Endothelial cell of umbilical vein (primary cell): ENCODE data around the gene LMAN2L. TPM values are rescaled to one million over a fixed set of nuclear protein-coding genes. Genes with fewer than 3 reads are reported as not detected.

ENCODE experiments used
- BruUV-seq: library from RNA; stranded (reverse); fragments of 400-500 nt; replicated peaks from 2 replicates; lab custom pipeline; 2021; lab: Mats Ljungman, UMichigan
- CTCF ChIA-PET: fragments of 300-600, 350-600 bp; sonication (Branson Sonifier 250); formaldehyde crosslinking; loops from one replicate; lab custom pipeline; 2021; ENCODE audit warnings: antibody characterized with exemption, inconsistent platforms; lab: Charles Lee
- POLR2A ChIA-PET: fragments of 300-600, 350-600 bp; sonication (Branson Sonifier 250); formaldehyde crosslinking; loops from one replicate; lab custom pipeline; 2021; ENCODE audit warnings: antibody characterized with exemption, inconsistent platforms; lab: Charles Lee
- DNase-seq: peaks from one replicate; pipeline ENCODE4 v3.0.0-alpha.2; 2011; ENCODE audit warnings: low read depth, low spot score
- FAIRE-seq: peaks from 2 replicates; lab custom pipeline; 2011; peaks lifted over from hg19 to GRCh38; lab: Jason Lieb, UNC
- H2AFZ ChIP-seq: 2 replicates; pipeline ENCODE4 v1.6.0; 2012; ENCODE audit warnings: low read depth, low read length, control low read depth, inconsistent platforms
- H3K27ac ChIP-seq: 2 replicates; pipeline ENCODE4 v1.5.1; 2011; ENCODE audit warnings: low read depth, mild to moderate bottlenecking, control low read depth, low read length, moderate library complexity; ENCODE audit not compliant: insufficient read depth
- H3K27me3 ChIP-seq, 2 experiments: 2 replicates each; pipeline versions ENCODE4 v1.6.0 to v1.6.1; 2011; ENCODE audit warnings: low read length in 2 of 2, mixed read lengths in 1 of 2; ENCODE audit not compliant: control insufficient read depth in 2 of 2, insufficient read depth in 2 of 2
- H3K36me3 ChIP-seq, 2 experiments: 2 replicates in 1 of 2; 3 replicates in 1 of 2; pipeline ENCODE4 v1.5.1; 2011; ENCODE audit warnings: low read length in 2 of 2, mild to moderate bottlenecking in 1 of 2, moderate library complexity in 1 of 2; ENCODE audit not compliant: control insufficient read depth in 2 of 2, insufficient read depth in 2 of 2; ENCODE audit errors: extremely low read depth in 1 of 2
- H3K4me1 ChIP-seq: 3 replicates; pipeline ENCODE4 v1.5.1; 2011; ENCODE audit warnings: mild to moderate bottlenecking, low read length; ENCODE audit not compliant: control insufficient read depth, insufficient read depth; ENCODE audit errors: extremely low read depth
- H3K4me2 ChIP-seq: 2 replicates; pipeline ENCODE4 v1.6.1; 2011; ENCODE audit warnings: low read length, control low read depth, mixed read lengths; ENCODE audit not compliant: insufficient read depth
- H3K4me3 ChIP-seq, 3 experiments: fragments of 200-600 bp in 1 of 3; sonication (generic), shearing (Covaris generic) in 1 of 3; replicated peaks in 1 of 3; 2 replicates each; pipeline ENCODE4 v1.5.1; 2011 to 2016; ENCODE audit warnings: control low read depth in 3 of 3, low read length in 3 of 3, mild to moderate bottlenecking in 2 of 3, inconsistent platforms in 1 of 3, low read depth in 1 of 3, moderate library complexity in 1 of 3; ENCODE audit not compliant: insufficient read depth in 1 of 3
- H3K79me2 ChIP-seq: 2 replicates; pipeline ENCODE4 v1.6.0; 2012; ENCODE audit warnings: low read length, inconsistent platforms; ENCODE audit not compliant: control insufficient read depth, insufficient read depth
- H3K9ac ChIP-seq: replicated peaks from 2 replicates; pipeline ENCODE3; 2011; ENCODE audit warnings: low read length, control low read depth; ENCODE audit not compliant: insufficient read depth; ENCODE audit errors: extremely low read depth
- H3K9me1 ChIP-seq: replicated peaks from 3 replicates; pipeline ENCODE4 v1.6.0; 2011; ENCODE audit warnings: mild to moderate bottlenecking, low read length; ENCODE audit not compliant: control insufficient read depth, insufficient read depth; ENCODE audit errors: extremely low read depth
- H3K9me3 ChIP-seq: replicated peaks from 2 replicates; pipeline ENCODE4 v1.5.1; 2012; ENCODE audit warnings: low read length, inconsistent platforms; ENCODE audit not compliant: control insufficient read depth, insufficient read depth
- H4K20me1 ChIP-seq: replicated peaks from 2 replicates; pipeline ENCODE3; 2011; ENCODE audit warnings: mild to moderate bottlenecking, low read length; ENCODE audit not compliant: control insufficient read depth, insufficient read depth; ENCODE audit errors: extremely low read depth
- EZH2 ChIP-seq: IDR thresholded peaks from 2 replicates; pipeline ENCODE4 v1.6.1; 2012; ENCODE audit warnings: borderline replicate concordance, low read depth, mild to moderate bottlenecking, moderate library complexity, low read length, inconsistent platforms; ENCODE audit not compliant: severe bottlenecking
- FOS ChIP-seq: IDR thresholded peaks from 2 replicates; pipeline ENCODE4 v1.6.1; 2011; ENCODE audit warnings: mild to moderate bottlenecking, low read length, moderate library complexity, borderline replicate concordance; ENCODE audit not compliant: insufficient read depth
- GATA2 ChIP-seq: IDR thresholded peaks from 2 replicates; pipeline ENCODE4 v1.7.0; 2011; ENCODE audit warnings: low read depth, mild to moderate bottlenecking, moderate library complexity, mixed read lengths, low read length; ENCODE audit not compliant: insufficient read length, insufficient read depth
- JUN ChIP-seq: IDR thresholded peaks from 2 replicates; pipeline ENCODE4 v1.6.1; 2011; ENCODE audit warnings: borderline replicate concordance, low read depth; ENCODE audit not compliant: insufficient read length, insufficient read depth
- MAX ChIP-seq: IDR thresholded peaks from 2 replicates; pipeline ENCODE4 v1.6.1; 2011; ENCODE audit not compliant: insufficient read depth, insufficient read length
- MYC ChIP-seq: IDR thresholded peaks from one replicate; pipeline ENCODE4 v1.6.1; 2011; ENCODE audit warnings: mild to moderate bottlenecking, low read depth, low read length
- POLR2A ChIP-seq: IDR thresholded peaks from 2 replicates; pipeline ENCODE4 v1.6.1; 2012; ENCODE audit warnings: low read depth, mild to moderate bottlenecking, control low read depth, low read length
- POLR2AphosphoS5 ChIP-seq: IDR thresholded peaks from 2 replicates; pipeline ENCODE4 v1.6.1; 2012; ENCODE audit warnings: low read depth, mild to moderate bottlenecking, control low read depth, low read length, moderate library complexity; ENCODE audit not compliant: insufficient read depth
- dilution Hi-C: fragments of 300-500 bp; cut with MboI; formaldehyde crosslinking; loops from one replicate; pipeline ENCODE4 v1.15.0; 2019; ENCODE audit warnings: low sequenced_read_pairs; ENCODE audit not compliant: extremely low pct_ligation_motif_present
- intact Hi-C: fragments of 100-400 bp; cut with micrococcal nuclease; formaldehyde crosslinking; loops from one replicate; pipeline ENCODE4 v1.10.0; 2022
- polyA plus RNA-seq, 4 experiments: library from polyadenylated mRNA; depleted of rRNA in 3 of 4; stranded (reverse) in 3 of 4; unstranded in 1 of 4; fragments of >200 nt; gene quantifications; 2 replicates each; pipeline versions ENCODE4 v1.2.1 to v1.2.3, GENCODE V29; 2011 to 2012; ENCODE audit warnings: missing spikeins in 1 of 4
- total RNA-seq: library from RNA; stranded (reverse); gene quantifications from 2 replicates; pipeline ENCODE4 v1.2.3, GENCODE V29; 2021
- TF ChIP-seq, protein P1 (sequence below), 2 donors: IDR thresholded peaks; 1 replicate in 1 of 2; 2 replicates in 1 of 2; pipeline ENCODE4 v1.5.1; 2011; ENCODE audit warnings: low read length in 2 of 2, mild to moderate bottlenecking in 2 of 2, moderate library complexity in 2 of 2, control low read depth in 1 of 2, inconsistent platforms in 1 of 2, low read depth in 1 of 2; ENCODE audit not compliant: insufficient read depth in 1 of 2; ENCODE audit errors: extremely low read depth in 1 of 2

The LMAN2L gene
- total and polyA plus RNA-seq, 2 donors (not counting 3 experiments of a cell fraction or from before 2014, with no cell fraction given), result 15.4 to 20.5 TPM

- Histone ChIP-seq H3K4me2 (no peak overlapping the region), H3K9ac (no peak overlapping the region), H2AFZ (no peak overlapping the region), H3K27me3 (no peaks in the 10 kb centered on the region), H3K79me2 (no peaks in the 10 kb centered on the region), H3K9me3 (no peaks in the 10 kb centered on the region), H3K9me1 (no peaks in the 10 kb centered on the region), H3K36me3 (no peaks in the 10 kb centered on the region), H3K27ac (no peak overlapping the region), H3K4me1 (peaks cover 7% of the 10 kb centered on the region), H4K20me1 (no peaks in the 10 kb centered on the region), H3K4me3 (no peak overlapping the region)
- intact Hi-C loops, result no loop called here
- DNase-seq, result no peak
- TF ChIP-seq, protein P1, sequence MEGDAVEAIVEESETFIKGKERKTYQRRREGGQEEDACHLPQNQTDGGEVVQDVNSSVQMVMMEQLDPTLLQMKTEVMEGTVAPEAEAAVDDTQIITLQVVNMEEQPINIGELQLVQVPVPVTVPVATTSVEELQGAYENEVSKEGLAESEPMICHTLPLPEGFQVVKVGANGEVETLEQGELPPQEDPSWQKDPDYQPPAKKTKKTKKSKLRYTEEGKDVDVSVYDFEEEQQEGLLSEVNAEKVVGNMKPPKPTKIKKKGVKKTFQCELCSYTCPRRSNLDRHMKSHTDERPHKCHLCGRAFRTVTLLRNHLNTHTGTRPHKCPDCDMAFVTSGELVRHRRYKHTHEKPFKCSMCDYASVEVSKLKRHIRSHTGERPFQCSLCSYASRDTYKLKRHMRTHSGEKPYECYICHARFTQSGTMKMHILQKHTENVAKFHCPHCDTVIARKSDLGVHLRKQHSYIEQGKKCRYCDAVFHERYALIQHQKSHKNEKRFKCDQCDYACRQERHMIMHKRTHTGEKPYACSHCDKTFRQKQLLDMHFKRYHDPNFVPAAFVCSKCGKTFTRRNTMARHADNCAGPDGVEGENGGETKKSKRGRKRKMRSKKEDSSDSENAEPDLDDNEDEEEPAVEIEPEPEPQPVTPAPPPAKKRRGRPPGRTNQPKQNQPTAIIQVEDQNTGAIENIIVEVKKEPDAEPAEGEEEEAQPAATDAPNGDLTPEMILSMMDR (IDR thresholded peaks at IDR 0.05; ENCODE audit: extremely low read depth in 1 of 2, insufficient read depth in 1 of 2, low read depth in 1 of 2, low read length in 2 of 2), result no peak
- no peak for TF ChIP-seq POLR2A
- TF ChIP-seq MYC, result no peak
- TF ChIP-seq JUN, result no peak
- TF ChIP-seq FOS, result no peak
- no peak for TF ChIP-seq GATA2
- TF ChIP-seq MAX, result no peak
- no peak for TF ChIP-seq EZH2
- no peak for TF ChIP-seq POLR2AphosphoS5
- BruUV-seq, result no TSS peak
- dilution Hi-C loops, result no loop called here
- POLR2A ChIA-PET, result interaction anchor here (1.1 kb wide), 1 partner anchor 14 kb away, joined by 3 read pairs; no protein-coding TSS in a partner anchor
- FAIRE-seq, result no peak
- CTCF ChIA-PET, result no interaction called here
These were observed 77.5 kb downstream of the LMAN2L start for GRCh38 chr2:96662360-96662759.
